ACC112 (cell line): ENCODE measurements around the gene NUCB2.

Experiments used
- H2AFZ ChIP-seq: fragments of 200-600 bp; sonication (generic); one replicate; pipeline ENCODE4 v1.6.0; 2017; ENCODE audit warnings: antibody characterized with exemption, low read length; ENCODE audit not compliant: unreplicated experiment
- H3K27ac ChIP-seq: fragments of 200-600 bp; sonication (generic); 2 replicates; pipeline ENCODE4 v1.5.1; 2014; ENCODE audit warnings: low read depth, mild to moderate bottlenecking, antibody characterized with exemption, low read length, moderate library complexity
- H3K27me3 ChIP-seq: fragments of 200-600 bp; sonication (generic); 2 replicates; pipeline ENCODE4 v1.6.1; 2014; ENCODE audit warnings: mild to moderate bottlenecking, antibody characterized with exemption, low read length, moderate library complexity, mixed read lengths; ENCODE audit not compliant: insufficient read depth
- H3K36me3 ChIP-seq: fragments of 200-600 bp; sonication (generic); 2 replicates; pipeline ENCODE4 v1.6.1; 2016; ENCODE audit warnings: mild to moderate bottlenecking, antibody characterized with exemption, low read length, moderate library complexity, mixed read lengths; ENCODE audit not compliant: insufficient read depth
- H3K4me1 ChIP-seq: fragments of 200-600 bp; sonication (generic); one replicate; pipeline ENCODE4 v1.6.1; 2016; ENCODE audit warnings: low read length, mixed read lengths; ENCODE audit not compliant: insufficient read depth, unreplicated experiment, control insufficient read depth
- H3K4me3 ChIP-seq: fragments of 200-600 bp; sonication (generic); 2 replicates; pipeline ENCODE4 v1.5.1; 2014; ENCODE audit warnings: mild to moderate bottlenecking, low read depth, low read length
- H3K79me2 ChIP-seq: fragments of 200-600 bp; sonication (generic); one replicate; pipeline ENCODE4 v1.6.0; 2016; ENCODE audit warnings: low read length; ENCODE audit not compliant: control insufficient read depth, unreplicated experiment, insufficient read depth

NUCB2 gene

GRCh38 chr11:17293311-17293710 lies 16.8 kb downstream of the NUCB2 start:
- Histone ChIP-seq H3K4me3 (no peak overlapping the region), H2AFZ (no peak overlapping the region), H3K27ac (no peak overlapping the region), H3K79me2 (no peaks in the 10 kb centered on the region), H3K4me1 (no peaks in the 10 kb centered on the region), H3K27me3 (no peaks in the 10 kb centered on the region), H3K36me3 (0 out of 2 replicates have a peak, but pooled peaks cover 3% of the 10 kb centered on the region)

GRCh38 chr11:17294033-17294432 lies 17.5 kb downstream of the NUCB2 start:
- H3K79me2 ChIP-seq, result no peaks in the 10 kb centered on the region
- H3K4me3 ChIP-seq, result no peak overlapping the region
- H3K27me3 ChIP-seq, result no peaks in the 10 kb centered on the region
- no peak overlapping the region for H2AFZ ChIP-seq
- H3K27ac ChIP-seq, result no peak overlapping the region
- H3K36me3 ChIP-seq, result 0 out of 2 replicates have a peak, but pooled peaks cover 3% of the 10 kb centered on the region
- H3K4me1 ChIP-seq, result no peaks in the 10 kb centered on the region

GRCh38 chr11:17296852-17297559 lies 20.5 kb downstream of the NUCB2 start:
- Histone ChIP-seq H3K4me3 (no peak overlapping the region), H3K79me2 (no peaks in the 10 kb centered on the region), H3K36me3 (no peaks in the 10 kb centered on the region), H3K27ac (no peak overlapping the region), H3K4me1 (no peaks in the 10 kb centered on the region), H3K27me3 (no peaks in the 10 kb centered on the region), H2AFZ (no peak overlapping the region)

- Histone ChIP-seq H2AFZ (no peak overlapping the region), H3K79me2 (no peaks in the 10 kb centered on the region), H3K4me1 (no peaks in the 10 kb centered on the region), H3K27me3 (no peaks in the 10 kb centered on the region), H3K27ac (no peak overlapping the region), H3K4me3 (no peak overlapping the region), H3K36me3 (no peaks in the 10 kb centered on the region)
Observed at GRCh38 chr11:17298302-17298701, 21.8 kb downstream of the NUCB2 start.

GRCh38 chr11:17300372-17300771 lies 23.8 kb downstream of the NUCB2 start:
- Histone ChIP-seq H3K36me3 (0 out of 2 replicates have a peak, but pooled peaks cover 3% of the 10 kb centered on the region), H3K4me1 (no peaks in the 10 kb centered on the region), H3K79me2 (no peaks in the 10 kb centered on the region), H2AFZ (no peak overlapping the region), H3K27ac (no peak overlapping the region), H3K4me3 (no peak overlapping the region), H3K27me3 (no peaks in the 10 kb centered on the region)

GRCh38 chr11:17313349-17314231 lies 37.1 kb downstream of the NUCB2 start:
- Histone ChIP-seq H3K4me3 (no peak overlapping the region; the same call in 1 of the 2 replicates), H3K36me3 (peaks cover 3% of the 10 kb centered on the region; the same call in 1 of the 2 replicates), H3K79me2 (no peaks in the 10 kb centered on the region), H3K27me3 (no peaks in the 10 kb centered on the region), H3K4me1 (peaks cover 15% of the 10 kb centered on the region), H2AFZ (peak overlapping the region; percentile 45), H3K27ac (peak overlapping the region; percentile 60)

- Histone ChIP-seq H3K79me2 (no peaks in the 10 kb centered on the region), H3K4me1 (peaks cover 15% of the 10 kb centered on the region), H3K36me3 (peaks cover 3% of the 10 kb centered on the region; the same call in 1 of the 2 replicates), H3K27ac (peak overlapping the region; percentile 60), H3K27me3 (no peaks in the 10 kb centered on the region), H2AFZ (peak overlapping the region; percentile 45), H3K4me3 (no peak overlapping the region; the same call in 1 of the 2 replicates)
Observed at GRCh38 chr11:17314232-17314547, 37.7 kb downstream of the NUCB2 start.

- H2AFZ ChIP-seq, result no peak overlapping the region
- no peak overlapping the region for H3K4me3 ChIP-seq
- peaks cover 3% of the 10 kb centered on the region; the same call in 1 of the 2 replicates for H3K36me3 ChIP-seq
- peak overlapping the region; percentile 60 for H3K27ac ChIP-seq
- no peaks in the 10 kb centered on the region for H3K27me3 ChIP-seq
- H3K79me2 ChIP-seq, result no peaks in the 10 kb centered on the region
- peaks cover 15% of the 10 kb centered on the region for H3K4me1 ChIP-seq
Observed at GRCh38 chr11:17314904-17315426, 38.4 kb downstream of the NUCB2 start.

GRCh38 chr11:17328871-17329494 lies 52.4 kb downstream of the NUCB2 start:
- H2AFZ ChIP-seq, result no peak overlapping the region

GRCh38 chr11:17331669-17332068 lies 55.1 kb downstream of the NUCB2 start:
- H3K27me3 ChIP-seq, result no peaks in the 10 kb centered on the region
- H3K4me1 ChIP-seq, result no peaks in the 10 kb centered on the region
- no peak overlapping the region for H3K4me3 ChIP-seq
- H3K79me2 ChIP-seq, result no peaks in the 10 kb centered on the region
- no peak overlapping the region for H2AFZ ChIP-seq
- no peak overlapping the region for H3K27ac ChIP-seq
- H3K36me3 ChIP-seq, result peaks cover 9% of the 10 kb centered on the region; the same call in 1 of the 2 replicates

More at GRCh38 chr11:17328871-17329494, 52.4 kb downstream of the NUCB2 start:
- Histone ChIP-seq H3K36me3 (peaks cover 9% of the 10 kb centered on the region; the same call in 1 of the 2 replicates), H3K4me1 (no peaks in the 10 kb centered on the region), H3K79me2 (no peaks in the 10 kb centered on the region), H3K27ac (no peak overlapping the region), H3K4me3 (no peak overlapping the region), H3K27me3 (no peaks in the 10 kb centered on the region)
